PC-3 (cell line): ENCODE data around the gene DPH1. TPM values are rescaled to one million over a fixed set of nuclear protein-coding genes. Genes with fewer than 3 reads are reported as not detected.

Experiments
- ATAC-seq: fragments of 200-7000 bp; cut with Tn5 transposase; 2 replicates; pipeline ENCODE4 v1.9.1; 2020; ENCODE audit warnings: mild to moderate bottlenecking, moderate library complexity
- BruUV-seq: library from RNA; stranded (reverse); fragments of 400-500 nt; replicated peaks from 2 replicates; lab custom pipeline; 2021; lab: Mats Ljungman, UMichigan
- CTCF ChIA-PET: fragments of 300-600 bp; sonication (Branson Sonifier 250); formaldehyde crosslinking; loops from one replicate; lab custom pipeline; 2022; ENCODE audit warnings: antibody characterized with exemption; lab: Charles Lee
- POLR2A ChIA-PET: fragments of 300-600 bp; sonication (Branson Sonifier 250); formaldehyde crosslinking; loops from one replicate; lab custom pipeline; 2022; ENCODE audit warnings: antibody characterized with exemption; ENCODE audit not compliant: unreplicated experiment; lab: Charles Lee
- DNase-seq: peaks from one replicate; pipeline ENCODE4 v3.0.0-alpha.2; 2015
- H2AFZ ChIP-seq: fragments of 300-600 bp; sonication (generic); 2 replicates; pipeline ENCODE4 v1.6.0; 2016; ENCODE audit warnings: antibody characterized with exemption, low read length
- H3F3A ChIP-seq: fragments of 300-600 bp; sonication (generic); one replicate; pipeline ENCODE4 v1.6.0; 2017; ENCODE audit warnings: antibody characterized with exemption, low read length, control low read depth, mild to moderate bottlenecking; ENCODE audit not compliant: unreplicated experiment
- H3K27ac ChIP-seq: fragments of 300-600 bp; sonication (generic); 2 replicates; pipeline ENCODE4 v1.5.1; 2016; ENCODE audit warnings: mild to moderate bottlenecking, low read length
- H3K27me3 ChIP-seq: fragments of 300-600 bp; sonication (generic); 2 replicates; pipeline ENCODE4 v1.6.1; 2016; ENCODE audit warnings: low read length, mixed read lengths
- H3K36me3 ChIP-seq: fragments of 300-600 bp; sonication (generic); 2 replicates; pipeline ENCODE4 v1.6.1; 2016; ENCODE audit warnings: low read depth, mixed run types, low read length, mixed read lengths
- H3K4me1 ChIP-seq: fragments of 300-600 bp; sonication (generic); 2 replicates; pipeline ENCODE4 v1.5.1; 2016; ENCODE audit warnings: low read length; ENCODE audit not compliant: insufficient read depth
- H3K4me2 ChIP-seq: fragments of 300-600 bp; sonication (generic); 2 replicates; pipeline ENCODE4 v1.6.0; 2016; ENCODE audit warnings: low read length
- H3K4me3 ChIP-seq: fragments of 300-600 bp; sonication (generic); 2 replicates; pipeline ENCODE4 v1.5.1; 2016; ENCODE audit warnings: mild to moderate bottlenecking, low read length, mixed read lengths
- H3K79me2 ChIP-seq: fragments of 300-600 bp; sonication (generic); 2 replicates; pipeline ENCODE4 v1.6.1; 2017; ENCODE audit warnings: low read length, mixed read lengths
- H3K9ac ChIP-seq: fragments of 300-600 bp; sonication (generic); 2 replicates; pipeline ENCODE4 v1.6.0; 2016; ENCODE audit warnings: mild to moderate bottlenecking, low read length
- H3K9me2 ChIP-seq: fragments of 300-600 bp; sonication (generic); replicated peaks from 2 replicates; pipeline ENCODE4 v1.6.1; 2016; ENCODE audit warnings: mixed run types, low read length, mixed read lengths
- H3K9me3 ChIP-seq: fragments of 300-600 bp; sonication (generic); 2 replicates; pipeline ENCODE4 v1.6.1; 2016; ENCODE audit warnings: low read length, mixed read lengths
- H4K20me1 ChIP-seq: fragments of 300-600 bp; sonication (generic); 2 replicates; pipeline ENCODE4 v1.6.1; 2016; ENCODE audit warnings: low read length, mixed read lengths
- CTCF ChIP-seq: fragments of 300-600 bp; sonication (generic); conservative IDR thresholded peaks from 2 replicates; pipeline ENCODE4 v1.5.1; 2017; ENCODE audit warnings: antibody characterized with exemption, low read depth, mild to moderate bottlenecking, low read length
- EZH2 ChIP-seq: fragments of 300-600 bp; sonication (generic); IDR thresholded peaks from one replicate; pipeline ENCODE4 v1.6.1; 2017; ENCODE audit warnings: antibody characterized with exemption, mild to moderate bottlenecking, low read length; ENCODE audit not compliant: unreplicated experiment
- EZH2phosphoT487 ChIP-seq: fragments of 300-600 bp; sonication (generic); IDR thresholded peaks from 2 replicates; pipeline ENCODE4 v1.6.1; 2018; ENCODE audit warnings: mild to moderate bottlenecking, antibody characterized with exemption, low read length, borderline replicate concordance
- intact Hi-C: fragments of 100-400 bp; cut with micrococcal nuclease; formaldehyde crosslinking; loops from 2 replicates; pipeline ENCODE4 v1.9.0; 2023
- total RNA-seq: library from RNA; depleted of rRNA; stranded (reverse); fragments of >200 nt; gene quantifications from 2 replicates; pipeline ENCODE4 v1.2.3, GENCODE V29; 2014

The DPH1 gene
- total RNA-seq, 1 experiment from 2014 or later = 47.9 TPM

- peaks cover 6% of the 10 kb centered on the region for H3K79me2 ChIP-seq
- H3K4me2 ChIP-seq = no peak overlapping the region
- no peaks in the 10 kb centered on the region for H3F3A ChIP-seq
- DNase-seq (no peak), ATAC-seq (no peak)
- no peak overlapping the region for H3K27ac ChIP-seq
- TF ChIP-seq EZH2 = no peak
- no peak for TF ChIP-seq EZH2phosphoT487
- TF ChIP-seq CTCF = no peak
- H3K9me3 ChIP-seq = no peaks in the 10 kb centered on the region
- H3K27me3 ChIP-seq = no peaks in the 10 kb centered on the region
- no peaks in the 10 kb centered on the region for H3K9me2 ChIP-seq
- ChIA-PET POLR2A (no interaction called here), CTCF (no interaction called here)
- H3K4me3 ChIP-seq = no peak overlapping the region
- no peaks in the 10 kb centered on the region for H4K20me1 ChIP-seq
- BruUV-seq = no TSS peak
- H3K4me1 ChIP-seq = peaks cover 4% of the 10 kb centered on the region; the same call in 1 of the 2 replicates
- no peak overlapping the region for H3K9ac ChIP-seq
- intact Hi-C loops = no loop called here
- peaks cover 3% of the 10 kb centered on the region; the same call in 1 of the 2 replicates for H3K36me3 ChIP-seq
- H2AFZ ChIP-seq = no peak overlapping the region
These were observed 7.2 kb downstream of the DPH1 start for GRCh38 chr17:2037155-2037554.

GRCh38 chr17:2040219-2040827, 10.4 kb downstream of the DPH1 start:
- Histone ChIP-seq H3K4me1 (peaks cover 25% of the 10 kb centered on the region), H3F3A (peaks cover 4% of the 10 kb centered on the region), H3K27ac (no peak overlapping the region), H4K20me1 (no peaks in the 10 kb centered on the region), H3K9me3 (no peaks in the 10 kb centered on the region), H2AFZ (no peak overlapping the region), H3K27me3 (no peaks in the 10 kb centered on the region), H3K79me2 (peaks cover 15% of the 10 kb centered on the region), H3K9ac (no peak overlapping the region), H3K4me3 (no peak overlapping the region), H3K9me2 (no peaks in the 10 kb centered on the region), H3K4me2 (no peak overlapping the region), H3K36me3 (peaks cover 8% of the 10 kb centered on the region; the same call in 1 of the 2 replicates)
- ATAC-seq (no peak), DNase-seq (no peak)
- ChIA-PET POLR2A (no interaction called here), CTCF (no interaction called here)
- intact Hi-C loops = no loop called here
- TF ChIP-seq EZH2 = no peak
- no peak for TF ChIP-seq CTCF
- TF ChIP-seq EZH2phosphoT487 = no peak
- no TSS peak for BruUV-seq

GRCh38 chr17:2040942-2041560, 11.1 kb downstream of the DPH1 start:
- ChIA-PET POLR2A (no interaction called here), CTCF (interaction anchor here (0.6 kb wide), 1 partner anchor 15 kb away, joined by 4 read pairs; no protein-coding TSS in a partner anchor)
- Histone ChIP-seq H3K9me3 (no peaks in the 10 kb centered on the region), H3K36me3 (peaks cover 8% of the 10 kb centered on the region; the same call in 1 of the 2 replicates), H3K4me1 (peaks cover 25% of the 10 kb centered on the region), H3F3A (peaks cover 4% of the 10 kb centered on the region), H3K27me3 (no peaks in the 10 kb centered on the region), H3K27ac (no peak overlapping the region), H3K9ac (0 out of 2 replicates have a peak overlapping the region, but pooled peaks have one; percentile 92), H4K20me1 (no peaks in the 10 kb centered on the region), H2AFZ (peak overlapping the region; percentile 79; the same call in 1 of the 2 replicates), H3K79me2 (peaks cover 15% of the 10 kb centered on the region), H3K4me3 (peak overlapping the region; percentile 90), H3K4me2 (peak overlapping the region; percentile 99), H3K9me2 (no peaks in the 10 kb centered on the region)
- TF ChIP-seq EZH2phosphoT487 (no peak), EZH2 (no peak), CTCF (no peak)
- intact Hi-C loops = no loop called here
- ATAC-seq = no peak
- no peak for DNase-seq
- BruUV-seq = no TSS peak
